A673 (cell line): ENCODE measurements around the gene IP6K2. TPM values are rescaled to one million over a fixed set of nuclear protein-coding genes. Genes with fewer than 3 reads are reported as not detected.
"Not testable (repeated sequence)": the region's sequence is repeated elsewhere in the genome, so short reads cannot be mapped to it uniquely, and the experiment has no call there.

ENCODE experiments used
- BruUV-seq: library from RNA; stranded (reverse); fragments of 400-500 nt; replicated peaks from 2 replicates; lab custom pipeline; 2021; lab: Mats Ljungman, UMichigan
- CTCF ChIA-PET: fragments of 300-600 bp; sonication (Branson Sonifier 250); formaldehyde crosslinking; loops from one replicate; lab custom pipeline; 2022; ENCODE audit warnings: antibody characterized with exemption; lab: Charles Lee
- POLR2A ChIA-PET: fragments of 300-600 bp; sonication (Branson Sonifier 250); formaldehyde crosslinking; loops from one replicate; lab custom pipeline; 2022; ENCODE audit warnings: antibody characterized with exemption; ENCODE audit not compliant: low non-redundant PET; lab: Charles Lee
- DNase-seq: peaks from one replicate; pipeline ENCODE4 v3.0.0-alpha.2; 2015; ENCODE audit warnings: low spot score
- H3K27ac ChIP-seq: fragments of 200-600 bp; sonication (generic); 2 replicates; pipeline ENCODE4 v1.5.1; 2016; ENCODE audit warnings: mixed run types, low read depth, mild to moderate bottlenecking, mixed read lengths, antibody characterized with exemption, low read length; ENCODE audit not compliant: poor library complexity, severe bottlenecking
- H3K27me3 ChIP-seq: fragments of 200-600 bp; sonication (generic); replicated peaks from 2 replicates; pipeline ENCODE4 v1.6.1; 2017; ENCODE audit warnings: mixed run types, low read depth, mild to moderate bottlenecking, mixed read lengths, antibody characterized with exemption, low read length; ENCODE audit not compliant: insufficient read depth, poor library complexity
- H3K36me3 ChIP-seq: fragments of 200-600 bp; sonication (generic); 2 replicates; pipeline ENCODE4 v1.6.1; 2016; ENCODE audit warnings: mixed run types, mild to moderate bottlenecking, mixed read lengths, antibody characterized with exemption, low read length; ENCODE audit not compliant: insufficient read depth, poor library complexity, severe bottlenecking
- H3K4me1 ChIP-seq: fragments of 200-600 bp; sonication (generic); 2 replicates; pipeline ENCODE4 v1.6.1; 2017; ENCODE audit warnings: mixed run types, mild to moderate bottlenecking, mixed read lengths, antibody characterized with exemption, low read length; ENCODE audit not compliant: insufficient read depth, poor library complexity, severe bottlenecking
- H3K4me3 ChIP-seq: fragments of 200-600 bp; sonication (generic); 2 replicates; pipeline ENCODE4 v1.5.1; 2016; ENCODE audit warnings: low read depth, mixed run types, mild to moderate bottlenecking, mixed read lengths, low read length; ENCODE audit not compliant: poor library complexity, severe bottlenecking
- H3K9me3 ChIP-seq: fragments of 200-600 bp; sonication (generic); 2 replicates; pipeline ENCODE4 v1.6.1; 2016; ENCODE audit warnings: mixed run types, low read depth, mild to moderate bottlenecking, mixed read lengths, antibody characterized with exemption, low read length; ENCODE audit not compliant: poor library complexity, severe bottlenecking
- EZH2 ChIP-seq: fragments of 200-600 bp; sonication (generic); IDR thresholded peaks from 2 replicates; pipeline ENCODE4 v1.6.1; 2017; ENCODE audit warnings: borderline replicate concordance, low read depth, mild to moderate bottlenecking, mixed read lengths, antibody characterized with exemption, low read length; ENCODE audit not compliant: poor library complexity, severe bottlenecking
- intact Hi-C: fragments of 100-400 bp; cut with micrococcal nuclease; formaldehyde crosslinking; loops from one replicate; pipeline ENCODE4 v1.10.0; 2022; ENCODE audit not compliant: unreplicated experiment
- total RNA-seq: library from RNA; stranded (reverse); gene quantifications from 2 replicates; pipeline ENCODE4 v1.2.3, GENCODE V29; 2021
- TF ChIP-seq, protein P1 (sequence below): fragments of 300-800, 200-600 bp; sonication (generic); conservative IDR thresholded peaks from 2 replicates; pipeline ENCODE4 v1.5.1; 2017; ENCODE audit warnings: low read depth, mild to moderate bottlenecking, antibody characterized with exemption, low read length, moderate library complexity, mixed read lengths

Gene IP6K2
- total RNA-seq, 1 experiment from 2014 or later: 62.5 TPM

DNA sequence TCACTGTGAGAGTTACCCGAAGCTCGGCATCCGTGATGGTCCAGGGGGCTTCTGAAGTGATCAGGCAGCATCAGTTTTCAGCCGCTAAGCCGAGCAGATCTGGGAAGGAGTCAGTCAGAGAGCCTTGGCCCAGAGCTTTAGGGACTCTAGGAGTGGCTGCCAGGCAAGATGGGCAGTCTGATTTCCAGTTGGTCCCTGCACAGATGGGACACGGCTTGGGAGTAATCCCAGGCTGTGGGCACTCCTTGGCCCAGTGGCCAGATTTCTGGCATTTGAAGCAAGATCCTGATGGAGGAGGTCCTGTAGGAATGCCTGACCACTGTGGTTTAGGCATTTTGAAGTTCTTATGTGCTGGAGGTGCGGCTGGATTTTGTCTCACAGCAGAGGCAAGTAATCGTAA lies 10.5 kb upstream of the IP6K2 start:
- intact Hi-C loops: no loop called here
- ChIA-PET POLR2A (no interaction called here), CTCF (no interaction called here)
- TF ChIP-seq, protein P1, sequence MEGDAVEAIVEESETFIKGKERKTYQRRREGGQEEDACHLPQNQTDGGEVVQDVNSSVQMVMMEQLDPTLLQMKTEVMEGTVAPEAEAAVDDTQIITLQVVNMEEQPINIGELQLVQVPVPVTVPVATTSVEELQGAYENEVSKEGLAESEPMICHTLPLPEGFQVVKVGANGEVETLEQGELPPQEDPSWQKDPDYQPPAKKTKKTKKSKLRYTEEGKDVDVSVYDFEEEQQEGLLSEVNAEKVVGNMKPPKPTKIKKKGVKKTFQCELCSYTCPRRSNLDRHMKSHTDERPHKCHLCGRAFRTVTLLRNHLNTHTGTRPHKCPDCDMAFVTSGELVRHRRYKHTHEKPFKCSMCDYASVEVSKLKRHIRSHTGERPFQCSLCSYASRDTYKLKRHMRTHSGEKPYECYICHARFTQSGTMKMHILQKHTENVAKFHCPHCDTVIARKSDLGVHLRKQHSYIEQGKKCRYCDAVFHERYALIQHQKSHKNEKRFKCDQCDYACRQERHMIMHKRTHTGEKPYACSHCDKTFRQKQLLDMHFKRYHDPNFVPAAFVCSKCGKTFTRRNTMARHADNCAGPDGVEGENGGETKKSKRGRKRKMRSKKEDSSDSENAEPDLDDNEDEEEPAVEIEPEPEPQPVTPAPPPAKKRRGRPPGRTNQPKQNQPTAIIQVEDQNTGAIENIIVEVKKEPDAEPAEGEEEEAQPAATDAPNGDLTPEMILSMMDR: no peak
- no peak for TF ChIP-seq EZH2
- Histone ChIP-seq H3K36me3 (no peaks in the 10 kb centered on the region), H3K27me3 (no peaks in the 10 kb centered on the region), H3K27ac (no peak overlapping the region), H3K9me3 (no peaks in the 10 kb centered on the region), H3K4me1 (no peaks in the 10 kb centered on the region), H3K4me3 (no peak overlapping the region)
- no TSS peak for BruUV-seq
- no peak for DNase-seq

- BruUV-seq, POLR2A ChIA-PET, H3K36me3 ChIP-seq, H3K27ac ChIP-seq, CTCF ChIA-PET, H3K27me3 ChIP-seq, intact Hi-C loops, DNase-seq, H3K9me3 ChIP-seq, H3K4me1 ChIP-seq, H3K4me3 ChIP-seq: not testable (repeated sequence)
These were observed 8.3 kb upstream of the IP6K2 start for GRCh38 chr3:48725185-48725855.

GRCh38 chr3:48723725-48724124 lies 6.7 kb upstream of the IP6K2 start:
- ChIA-PET POLR2A (no interaction called here), CTCF (no interaction called here)
- H3K36me3 ChIP-seq: no peaks in the 10 kb centered on the region
- H3K4me1 ChIP-seq: no peaks in the 10 kb centered on the region
- DNase-seq: no peak
- no peak overlapping the region for H3K27ac ChIP-seq
- H3K4me3 ChIP-seq: no peak overlapping the region
- intact Hi-C loops: no loop called here
- H3K27me3 ChIP-seq: no peaks in the 10 kb centered on the region
- no peaks in the 10 kb centered on the region for H3K9me3 ChIP-seq
- TF ChIP-seq EZH2: no peak
- TF ChIP-seq, protein P1: no peak
- no TSS peak for BruUV-seq

- H3K4me3 ChIP-seq, intact Hi-C loops, CTCF ChIA-PET, H3K27me3 ChIP-seq, BruUV-seq, H3K9me3 ChIP-seq, H3K27ac ChIP-seq, DNase-seq, POLR2A ChIA-PET, H3K4me1 ChIP-seq, H3K36me3 ChIP-seq: not testable (repeated sequence)
These were observed 6.3 kb upstream of the IP6K2 start for GRCh38 chr3:48723293-48723692.
